Suprapubic skin (tissue), 4 donors: ENCODE results near the gene FH. TPM values are rescaled to one million over a fixed set of nuclear protein-coding genes. Genes with fewer than 3 reads are reported as not detected.

Experiments
- DNase-seq, 2 donors: peaks; one replicate each; pipeline ENCODE4 v3.0.0-alpha.2; 2019; ENCODE audit warnings: low spot score in 2 of 2
- H3K27ac ChIP-seq: fragments of 200-600 bp; sonication (generic); one replicate; pipeline ENCODE4 v1.5.1; 2019
- H3K27me3 ChIP-seq: fragments of 200-600 bp; sonication (generic); one replicate; pipeline ENCODE4 v1.5.1; 2019
- H3K36me3 ChIP-seq: fragments of 200-600 bp; sonication (generic); one replicate; pipeline ENCODE4 v1.5.1; 2019
- H3K4me1 ChIP-seq: fragments of 200-600 bp; sonication (generic); one replicate; pipeline ENCODE4 v1.5.1; 2019
- H3K4me3 ChIP-seq: fragments of 200-600 bp; sonication (generic); one replicate; pipeline ENCODE4 v1.5.1; 2019; ENCODE audit warnings: mild to moderate bottlenecking
- H3K9me3 ChIP-seq: fragments of 200-600 bp; sonication (generic); one replicate; pipeline ENCODE4 v1.5.1; 2019
- EP300 ChIP-seq: sonication (generic); formaldehyde crosslinking; IDR thresholded peaks from one replicate; pipeline ENCODE4 v1.6.1; 2017; ENCODE audit warnings: antibody characterized with exemption
- POLR2A ChIP-seq, 2 donors: fragments of 450-650 bp; IDR thresholded peaks; one replicate each; pipeline ENCODE4 v1.6.1; 2017; ENCODE audit warnings: antibody characterized with exemption in 2 of 2, mild to moderate bottlenecking in 2 of 2, moderate library complexity in 2 of 2
- POLR2AphosphoS5 ChIP-seq, 3 donors: sonication (generic); formaldehyde crosslinking; IDR thresholded peaks; one replicate each; pipeline ENCODE4 v1.6.1; 2017; ENCODE audit warnings: antibody characterized with exemption in 3 of 3
- WGBS: methylation state at CpG from one replicate; pipeline ENCODE4 v1.1.5; 2018; 5-methylcytosine and 5-hydroxymethylcytosine counted together
- total RNA-seq, 4 donors: library from RNA; depleted of rRNA; stranded (reverse); fragments of >200 nt; gene quantifications; one replicate each; pipeline ENCODE4 v1.1.0, GENCODE V29; 2016
- TF ChIP-seq, protein P1 (sequence below), 2 donors: fragments of 200-600 bp in 1 of 2; fragments of 450-650 bp in 1 of 2; sonication (generic) in 1 of 2; IDR thresholded peaks; one replicate each; pipeline ENCODE4 v1.5.1; 2016 to 2019; ENCODE audit warnings: antibody characterized with exemption in 2 of 2, mild to moderate bottlenecking in 1 of 2, moderate library complexity in 1 of 2

Gene FH
- 10 to 100 TPM; 24.2 to 65.8 (median 51.2) TPM for total RNA-seq

DNA sequence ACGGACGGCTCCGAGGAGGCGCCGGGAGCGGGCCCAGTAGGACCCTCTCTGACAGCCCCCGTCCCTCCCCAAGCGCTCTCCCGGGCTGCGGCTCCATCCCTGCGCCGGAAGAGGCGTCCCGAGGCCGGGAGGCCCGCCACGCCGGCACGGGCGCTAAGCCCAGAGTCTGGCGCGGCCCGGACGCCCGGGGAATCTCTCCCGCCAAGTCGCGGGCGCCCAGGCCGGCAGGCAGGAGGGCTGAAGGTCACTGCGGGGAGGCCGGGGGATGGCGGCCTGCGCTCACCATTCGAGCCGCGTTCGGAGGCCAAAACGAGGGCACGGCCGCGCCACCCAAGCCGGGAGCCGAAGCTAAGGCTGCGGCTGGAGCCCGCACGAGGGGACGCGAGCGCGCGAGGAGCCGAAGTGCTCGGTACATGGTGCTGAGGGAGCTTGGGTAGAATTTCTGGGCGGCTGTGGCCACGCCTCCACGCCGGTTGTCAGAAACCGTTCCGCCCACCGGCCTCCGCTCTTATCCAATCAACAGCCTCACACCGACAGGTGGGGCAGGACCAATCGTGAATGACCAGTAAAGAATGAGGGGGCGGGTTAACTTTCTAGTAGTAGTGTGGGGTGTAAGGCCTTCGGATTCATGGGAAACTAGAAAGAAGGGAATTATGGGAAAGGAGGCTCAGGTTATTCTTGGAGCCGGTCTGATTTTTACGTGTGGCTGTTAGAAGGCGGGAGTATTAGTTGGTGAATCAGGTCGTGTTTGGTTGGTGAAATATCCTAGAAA is at the start of gene FH:
Gene FH (minus strand): TSS at position 448 of the 772 bp plus-strand sequence. CDS start 33 bp downstream, at position 415.
- Histone ChIP-seq H3K27me3 (peaks cover 3% of the 10 kb centered on the region), H3K4me1 (peaks cover 24% of the 10 kb centered on the region), H3K36me3 (no peaks in the 10 kb centered on the region), H3K9me3 (no peaks in the 10 kb centered on the region), H3K27ac (peak within 1 kb of the TSS; percentile 94), H3K4me3 (peak within 1 kb of the TSS; percentile 94)
- WGBS, result under 1% methylated on average over 35 of the region's 70 CpGs
- DNase-seq, result peak; percentile 97 to 98
- TF ChIP-seq EP300, result no peak
- TF ChIP-seq POLR2AphosphoS5 (IDR thresholded peaks at IDR 0.05), result peak in 1 of 3 donors; percentile 36
- TF ChIP-seq POLR2A (IDR thresholded peaks at IDR 0.05), result peak in 1 of 2 donors; percentile 41
- TF ChIP-seq, protein P1, sequence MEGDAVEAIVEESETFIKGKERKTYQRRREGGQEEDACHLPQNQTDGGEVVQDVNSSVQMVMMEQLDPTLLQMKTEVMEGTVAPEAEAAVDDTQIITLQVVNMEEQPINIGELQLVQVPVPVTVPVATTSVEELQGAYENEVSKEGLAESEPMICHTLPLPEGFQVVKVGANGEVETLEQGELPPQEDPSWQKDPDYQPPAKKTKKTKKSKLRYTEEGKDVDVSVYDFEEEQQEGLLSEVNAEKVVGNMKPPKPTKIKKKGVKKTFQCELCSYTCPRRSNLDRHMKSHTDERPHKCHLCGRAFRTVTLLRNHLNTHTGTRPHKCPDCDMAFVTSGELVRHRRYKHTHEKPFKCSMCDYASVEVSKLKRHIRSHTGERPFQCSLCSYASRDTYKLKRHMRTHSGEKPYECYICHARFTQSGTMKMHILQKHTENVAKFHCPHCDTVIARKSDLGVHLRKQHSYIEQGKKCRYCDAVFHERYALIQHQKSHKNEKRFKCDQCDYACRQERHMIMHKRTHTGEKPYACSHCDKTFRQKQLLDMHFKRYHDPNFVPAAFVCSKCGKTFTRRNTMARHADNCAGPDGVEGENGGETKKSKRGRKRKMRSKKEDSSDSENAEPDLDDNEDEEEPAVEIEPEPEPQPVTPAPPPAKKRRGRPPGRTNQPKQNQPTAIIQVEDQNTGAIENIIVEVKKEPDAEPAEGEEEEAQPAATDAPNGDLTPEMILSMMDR (IDR thresholded peaks at IDR 0.05), result no peak

DNA sequence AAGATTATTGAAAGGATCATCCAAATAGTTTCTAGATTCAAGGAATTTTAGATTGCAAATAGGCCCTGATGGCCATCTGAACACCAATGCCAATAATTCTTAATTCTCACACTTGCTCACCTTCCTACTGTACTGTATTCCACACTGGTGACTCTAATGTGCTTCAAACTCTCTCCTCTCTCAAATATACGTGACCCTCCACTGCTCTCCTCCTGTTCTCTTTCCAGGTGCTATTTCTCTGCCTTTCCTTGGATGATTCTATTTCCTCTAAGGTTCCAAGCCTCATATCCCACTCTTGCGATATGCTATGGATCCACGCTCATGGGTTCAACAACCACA is 41.3 kb upstream of the FH start:
- Histone ChIP-seq H3K4me1 (no peaks in the 10 kb centered on the region), H3K27ac (no peak overlapping the region), H3K4me3 (no peak overlapping the region), H3K9me3 (no peaks in the 10 kb centered on the region), H3K36me3 (no peaks in the 10 kb centered on the region), H3K27me3 (no peaks in the 10 kb centered on the region)
- TF ChIP-seq, protein P1 (IDR thresholded peaks at IDR 0.05), result no peak
- TF ChIP-seq EP300, result no peak
- no peak for TF ChIP-seq POLR2A (IDR thresholded peaks at IDR 0.05)
- no peak for TF ChIP-seq POLR2AphosphoS5 (IDR thresholded peaks at IDR 0.05)
- no peak for DNase-seq
- 89% methylated on average over 3 of the region's 3 CpGs for WGBS

DNA sequence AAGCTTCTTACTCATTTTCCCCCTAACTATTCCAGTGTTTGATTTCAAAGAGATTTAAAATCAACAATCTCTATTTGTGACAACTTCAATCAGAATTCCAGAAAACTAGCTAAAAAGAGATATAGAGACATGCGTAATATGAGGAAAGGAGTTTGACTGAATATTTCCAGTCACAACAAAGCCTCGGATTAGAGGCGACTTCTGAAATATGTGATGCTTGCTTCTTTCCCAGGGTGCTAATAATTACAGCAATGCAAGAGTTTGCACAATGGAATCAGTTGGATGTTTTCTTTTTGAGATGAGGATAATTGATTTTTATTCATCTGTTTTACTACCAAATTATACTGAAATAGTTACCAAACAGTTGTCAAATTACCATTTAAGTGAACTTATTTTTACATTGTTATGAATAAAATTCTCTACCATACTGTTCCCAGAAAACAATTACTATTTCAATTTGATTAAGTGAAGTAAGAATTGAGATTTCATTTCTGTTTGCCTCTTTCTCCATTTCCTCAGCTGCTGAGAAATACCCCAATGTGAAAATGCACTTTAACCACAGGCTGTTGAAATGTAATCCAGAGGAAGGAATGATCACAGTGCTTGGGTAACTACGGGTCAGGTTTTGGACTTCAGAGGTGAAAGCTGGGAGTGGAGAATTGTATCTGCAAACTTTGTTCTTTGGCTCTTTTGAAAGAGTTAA is 40.7 kb upstream of the FH start:
- Histone ChIP-seq H3K4me3 (no peak overlapping the region), H3K36me3 (no peaks in the 10 kb centered on the region), H3K27me3 (no peaks in the 10 kb centered on the region), H3K27ac (no peak overlapping the region), H3K4me1 (no peaks in the 10 kb centered on the region), H3K9me3 (no peaks in the 10 kb centered on the region)
- WGBS, result 74% methylated on average over 4 of the region's 4 CpGs
- DNase-seq, result no peak
- TF ChIP-seq POLR2A (IDR thresholded peaks at IDR 0.05), result no peak
- no peak for TF ChIP-seq EP300
- no peak for TF ChIP-seq POLR2AphosphoS5 (IDR thresholded peaks at IDR 0.05)
- TF ChIP-seq, protein P1 (IDR thresholded peaks at IDR 0.05), result no peak

- TF ChIP-seq POLR2A (IDR thresholded peaks at IDR 0.05) (no peak), POLR2AphosphoS5 (IDR thresholded peaks at IDR 0.05) (no peak)
- TF ChIP-seq, protein P1 (IDR thresholded peaks at IDR 0.05), result no peak
- H3K27me3 ChIP-seq, result no peaks in the 10 kb centered on the region
- no peak overlapping the region for H3K27ac ChIP-seq
- no peak for DNase-seq
- no peak overlapping the region for H3K4me3 ChIP-seq
- H3K36me3 ChIP-seq, result no peaks in the 10 kb centered on the region
- WGBS, result 66% methylated on average over 5 of the region's 5 CpGs
- H3K4me1 ChIP-seq, result no peaks in the 10 kb centered on the region
- no peaks in the 10 kb centered on the region for H3K9me3 ChIP-seq
Observed at GRCh38 chr1:241557551-241558193, 38.1 kb upstream of the FH start.

GRCh38 chr1:241557031-241557430 is 37.5 kb upstream of the FH start:
- TF ChIP-seq POLR2AphosphoS5 (IDR thresholded peaks at IDR 0.05) (no peak), EP300 (no peak), POLR2A (IDR thresholded peaks at IDR 0.05) (no peak)
- TF ChIP-seq, protein P1 (IDR thresholded peaks at IDR 0.05), result no peak
- Histone ChIP-seq H3K27ac (no peak overlapping the region), H3K36me3 (no peaks in the 10 kb centered on the region), H3K27me3 (no peaks in the 10 kb centered on the region), H3K4me1 (no peaks in the 10 kb centered on the region), H3K9me3 (no peaks in the 10 kb centered on the region), H3K4me3 (no peak overlapping the region)
- 83% methylated on average over 5 of the region's 5 CpGs for WGBS
- no peak for DNase-seq
